ENCODE measurements around the gene TRIP12.

GRCh38 chr2:229768235-229768634, 153.6 kb downstream of the TRIP12 start:
- TF ChIP-seq CTCF (conservative IDR thresholded peaks at IDR 0.05; ENCODE audit: low read depth in 2 of 2) = no peak
- TF ChIP-seq EZH2 (IDR thresholded peaks at IDR 0.05; ENCODE audit: low read depth, unreplicated experiment) = no peak
- TF ChIP-seq NANOG (IDR thresholded peaks at IDR 0.05; ENCODE audit: borderline replicate concordance) = no peak
- TF ChIP-seq POLR2AphosphoS5 (IDR thresholded peaks at IDR 0.05; ENCODE audit: low read depth) = no peak
- TF ChIP-seq JUNB (IDR thresholded peaks at IDR 0.05; ENCODE audit: unreplicated experiment) = no peak
- no peak for TF ChIP-seq REST (IDR thresholded peaks at IDR 0.05; ENCODE audit: unreplicated experiment)
- TF ChIP-seq EZH2phosphoT487 (IDR thresholded peaks at IDR 0.05; ENCODE audit: unreplicated experiment) = no peak
- no peak for TF ChIP-seq ZNF114 (CRISPR knock-in tag; IDR thresholded peaks at IDR 0.05)
- TF ChIP-seq CREB1 (CRISPR knock-in tag; IDR thresholded peaks at IDR 0.05; ENCODE audit: low read depth) = no peak
- TF ChIP-seq ZNF462 (CRISPR knock-in tag; IDR thresholded peaks at IDR 0.05) = no peak
- no peak for TF ChIP-seq STAT1 (IDR thresholded peaks at IDR 0.05; ENCODE audit: unreplicated experiment)

All from GM23338 (cell line).